HG03039 (cell line): ENCODE results near the gene NRGN.
"Not testable (repeated sequence)": the region's sequence is repeated elsewhere in the genome, so short reads cannot be mapped to it uniquely, and the experiment has no call there.

Experiments
- ATAC-seq: cut with Tn5 transposase; IDR thresholded peaks from one replicate; pipeline ENCODE4 v1.9.1; 2021; ENCODE audit warnings: mild to moderate bottlenecking, moderate library complexity; ENCODE audit not compliant: unreplicated experiment

The NRGN gene

GRCh38 chr11:124756033-124756752, 16.5 kb downstream of the NRGN start:
- no peak for ATAC-seq

- no peak for ATAC-seq
Measured at GRCh38 chr11:124756753-124757227, 17.0 kb downstream of the NRGN start.

GRCh38 chr11:124757320-124757719, 17.6 kb downstream of the NRGN start:
- ATAC-seq, result no peak

GRCh38 chr11:124758355-124759265, 18.9 kb downstream of the NRGN start:
- ATAC-seq, result peak; percentile 49

- no peak for ATAC-seq
Measured at GRCh38 chr11:124759266-124760204, 19.8 kb downstream of the NRGN start.

- no peak for ATAC-seq
Measured at GRCh38 chr11:124760205-124760652, 20.5 kb downstream of the NRGN start.

- ATAC-seq, result no peak
Measured at GRCh38 chr11:124760806-124761205, 21.1 kb downstream of the NRGN start.

GRCh38 chr11:124761301-124762104, 21.8 kb downstream of the NRGN start:
- peak; percentile 0 for ATAC-seq

- peak; percentile 60 for ATAC-seq
Measured at GRCh38 chr11:124762105-124762623, 22.4 kb downstream of the NRGN start, which contains the start of gene ESAM. TSS of gene ESAM (minus strand) at chr11:124762290. CDS start at chr11:124762154, 136 bp downstream.

GRCh38 chr11:124762624-124763155, 22.9 kb downstream of the NRGN start:
- no peak for ATAC-seq

- no peak for ATAC-seq
Measured at GRCh38 chr11:124763156-124763947, 23.6 kb downstream of the NRGN start.

- no peak for ATAC-seq
Measured at GRCh38 chr11:124766156-124766555, 26.4 kb downstream of the NRGN start.

GRCh38 chr11:124768914-124769313, 29.2 kb downstream of the NRGN start:
- ATAC-seq, result no peak

- no peak for ATAC-seq
Measured at GRCh38 chr11:124769806-124770774, 30.3 kb downstream of the NRGN start.

- not testable (repeated sequence) for ATAC-seq
Measured at GRCh38 chr11:124770959-124771358, 31.2 kb downstream of the NRGN start.

GRCh38 chr11:124776865-124777645, 37.3 kb downstream of the NRGN start:
- ATAC-seq, result no peak
